OCI-LY1 (cell line): ENCODE data around the gene FAM168A.

Experiments used
- H2AFZ ChIP-seq: fragments of 200-600 bp; sonication (generic), shearing (Covaris generic); 2 replicates; pipeline ENCODE4 v1.6.0; 2014; ENCODE audit warnings: antibody characterized with exemption, mild to moderate bottlenecking, low read length
- H3F3A ChIP-seq: fragments of 200-600 bp; sonication (generic), shearing (Covaris generic); 2 replicates; pipeline ENCODE4 v1.6.0; 2014; ENCODE audit warnings: mild to moderate bottlenecking, antibody characterized with exemption, low read length, moderate library complexity; ENCODE audit not compliant: insufficient read depth
- H3K27ac ChIP-seq: fragments of 200-600 bp; sonication (generic); 2 replicates; pipeline ENCODE4 v1.5.1; 2014; ENCODE audit warnings: low read length, mixed run types, mild to moderate bottlenecking, low read depth; ENCODE audit not compliant: poor library complexity, severe bottlenecking
- H3K27me3 ChIP-seq: fragments of 200-600 bp; sonication (generic); 2 replicates; pipeline ENCODE4 v1.6.0; 2014; ENCODE audit warnings: antibody characterized with exemption, mild to moderate bottlenecking, low read length, moderate library complexity; ENCODE audit not compliant: insufficient read depth
- H3K36me3 ChIP-seq: fragments of 200-600 bp; sonication (generic); 2 replicates; pipeline ENCODE4 v1.6.1; 2014; ENCODE audit warnings: mild to moderate bottlenecking, antibody characterized with exemption, low read length, moderate library complexity, mixed read lengths; ENCODE audit not compliant: insufficient read depth
- H3K4me1 ChIP-seq: fragments of 200-600 bp; sonication (generic); 2 replicates; pipeline ENCODE4 v1.5.1; 2014; ENCODE audit warnings: mild to moderate bottlenecking, low read length, moderate library complexity; ENCODE audit not compliant: insufficient read depth, severe bottlenecking
- H3K4me2 ChIP-seq: fragments of 200-600 bp; sonication (generic), shearing (Covaris generic); 2 replicates; pipeline ENCODE4 v1.6.1; 2014; ENCODE audit warnings: low read length
- H3K4me3 ChIP-seq: fragments of 200-600 bp; sonication (generic); 2 replicates; pipeline ENCODE4 v1.5.1; 2014; ENCODE audit warnings: low read length, low read depth, mild to moderate bottlenecking, mixed read lengths; ENCODE audit not compliant: poor library complexity, severe bottlenecking
- H3K79me2 ChIP-seq: fragments of 200-600 bp; shearing (Covaris generic); 2 replicates; pipeline ENCODE4 v1.6.1; 2016; ENCODE audit warnings: mixed run types, low read length, mixed read lengths; ENCODE audit not compliant: insufficient read depth
- H3K9ac ChIP-seq: fragments of 200-600 bp; sonication (generic), shearing (Covaris generic); 2 replicates; pipeline ENCODE4 v1.6.1; 2014; ENCODE audit warnings: mild to moderate bottlenecking, low read length, mixed read lengths
- H3K9me2 ChIP-seq: fragments of 200-600 bp; sonication (generic), shearing (Covaris generic); 2 replicates; pipeline ENCODE4 v1.6.1; 2014; ENCODE audit warnings: low read depth, mild to moderate bottlenecking, low read length, mixed read lengths
- H3K9me3 ChIP-seq: fragments of 200-600 bp; shearing (Covaris generic); 2 replicates; pipeline ENCODE4 v1.6.1; 2014; ENCODE audit warnings: low read length, mixed read lengths
- H4K20me1 ChIP-seq: fragments of 200-600 bp; sonication (generic), shearing (Covaris generic); 2 replicates; pipeline ENCODE4 v1.6.0; 2016; ENCODE audit warnings: mild to moderate bottlenecking, low read length; ENCODE audit not compliant: insufficient read depth
- CTCF ChIP-seq: fragments of 200-600 bp; sonication (generic), shearing (Covaris generic); IDR thresholded peaks from 2 replicates; pipeline ENCODE4 v1.5.1; 2017; ENCODE audit warnings: mild to moderate bottlenecking, antibody characterized with exemption, low read length, moderate library complexity, mixed read lengths
- EZH2 ChIP-seq: fragments of 200-600 bp; sonication (generic), shearing (Covaris generic); IDR thresholded peaks from 2 replicates; pipeline ENCODE4 v1.8.0; 2017; ENCODE audit warnings: borderline replicate concordance, mixed run types, mild to moderate bottlenecking, antibody characterized with exemption, low read length, moderate library complexity, mixed read lengths

The FAM168A gene

GRCh38 chr11:73426219-73426850 lies 171.6 kb downstream of the FAM168A start:
- Histone ChIP-seq H3K27me3 (no peaks in the 10 kb centered on the region), H3K36me3 (no peaks in the 10 kb centered on the region), H3K4me1 (no peaks in the 10 kb centered on the region), H3K9me2 (no peaks in the 10 kb centered on the region), H2AFZ (no peak overlapping the region), H4K20me1 (no peaks in the 10 kb centered on the region), H3F3A (no peaks in the 10 kb centered on the region), H3K9ac (no peak overlapping the region), H3K4me3 (no peak overlapping the region), H3K27ac (no peak overlapping the region), H3K9me3 (no peaks in the 10 kb centered on the region), H3K79me2 (no peaks in the 10 kb centered on the region), H3K4me2 (no peak overlapping the region)
- no peak for TF ChIP-seq EZH2
- no peak for TF ChIP-seq CTCF

GRCh38 chr11:73425108-73425507 lies 172.8 kb downstream of the FAM168A start:
- Histone ChIP-seq H3K9ac (no peak overlapping the region), H2AFZ (no peak overlapping the region), H3K4me3 (no peak overlapping the region), H3K9me3 (no peaks in the 10 kb centered on the region), H3K27me3 (no peaks in the 10 kb centered on the region), H3K9me2 (no peaks in the 10 kb centered on the region), H3F3A (no peaks in the 10 kb centered on the region), H3K27ac (no peak overlapping the region), H3K79me2 (no peaks in the 10 kb centered on the region), H3K36me3 (no peaks in the 10 kb centered on the region), H3K4me1 (no peaks in the 10 kb centered on the region), H3K4me2 (no peak overlapping the region), H4K20me1 (no peaks in the 10 kb centered on the region)
- no peak for TF ChIP-seq EZH2
- no peak for TF ChIP-seq CTCF

GRCh38 chr11:73423506-73423905 lies 174.4 kb downstream of the FAM168A start:
- no peak overlapping the region for H2AFZ ChIP-seq
- H3K9me3 ChIP-seq: no peaks in the 10 kb centered on the region
- no peaks in the 10 kb centered on the region for H3K4me1 ChIP-seq
- peaks cover 1% of the 10 kb centered on the region; the same call in 1 of the 2 replicates for H3K36me3 ChIP-seq
- no peaks in the 10 kb centered on the region for H3K9me2 ChIP-seq
- H3K9ac ChIP-seq: no peak overlapping the region
- H3K27ac ChIP-seq: no peak overlapping the region
- no peaks in the 10 kb centered on the region for H4K20me1 ChIP-seq
- no peaks in the 10 kb centered on the region for H3K27me3 ChIP-seq
- TF ChIP-seq CTCF (no peak), EZH2 (no peak)
- H3F3A ChIP-seq: no peaks in the 10 kb centered on the region
- H3K79me2 ChIP-seq: no peaks in the 10 kb centered on the region
- no peak overlapping the region for H3K4me2 ChIP-seq
- H3K4me3 ChIP-seq: no peak overlapping the region
